A673 (cell line): ENCODE results near the gene TRIM61.
"Not testable (repeated sequence)": the region's sequence is repeated elsewhere in the genome, so short reads cannot be mapped to it uniquely, and the experiment has no call there.

Experiments used
- EZH2 ChIP-seq: fragments of 200-600 bp; sonication (generic); IDR thresholded peaks from 2 replicates; pipeline ENCODE4 v1.6.1; 2017; ENCODE audit warnings: borderline replicate concordance, low read depth, mild to moderate bottlenecking, mixed read lengths, antibody characterized with exemption, low read length; ENCODE audit not compliant: poor library complexity, severe bottlenecking
- TF ChIP-seq, protein P1 (sequence below): fragments of 300-800, 200-600 bp; sonication (generic); conservative IDR thresholded peaks from 2 replicates; pipeline ENCODE4 v1.5.1; 2017; ENCODE audit warnings: low read depth, mild to moderate bottlenecking, antibody characterized with exemption, low read length, moderate library complexity, mixed read lengths

DNA sequence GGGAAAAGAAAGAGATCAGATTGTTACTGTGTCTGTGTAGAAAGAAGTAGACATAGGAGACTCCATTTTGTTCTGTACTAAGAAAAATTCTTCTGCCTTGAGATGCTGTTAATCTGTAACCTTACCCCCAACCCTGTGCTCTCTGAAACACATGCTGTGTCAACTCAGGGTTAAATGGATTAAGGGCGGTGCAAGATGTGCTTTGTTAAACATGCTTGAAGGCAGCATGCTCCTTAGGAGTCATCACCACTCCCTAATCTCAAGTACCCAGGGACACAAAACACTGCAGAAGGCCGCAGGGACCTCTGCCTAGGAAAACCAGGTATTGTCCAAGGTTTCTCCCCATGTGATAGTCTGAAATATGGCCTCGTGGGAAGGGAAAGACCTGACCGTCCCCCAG is 24.5 kb upstream of the TRIM61 start:
- TF ChIP-seq, protein P1, sequence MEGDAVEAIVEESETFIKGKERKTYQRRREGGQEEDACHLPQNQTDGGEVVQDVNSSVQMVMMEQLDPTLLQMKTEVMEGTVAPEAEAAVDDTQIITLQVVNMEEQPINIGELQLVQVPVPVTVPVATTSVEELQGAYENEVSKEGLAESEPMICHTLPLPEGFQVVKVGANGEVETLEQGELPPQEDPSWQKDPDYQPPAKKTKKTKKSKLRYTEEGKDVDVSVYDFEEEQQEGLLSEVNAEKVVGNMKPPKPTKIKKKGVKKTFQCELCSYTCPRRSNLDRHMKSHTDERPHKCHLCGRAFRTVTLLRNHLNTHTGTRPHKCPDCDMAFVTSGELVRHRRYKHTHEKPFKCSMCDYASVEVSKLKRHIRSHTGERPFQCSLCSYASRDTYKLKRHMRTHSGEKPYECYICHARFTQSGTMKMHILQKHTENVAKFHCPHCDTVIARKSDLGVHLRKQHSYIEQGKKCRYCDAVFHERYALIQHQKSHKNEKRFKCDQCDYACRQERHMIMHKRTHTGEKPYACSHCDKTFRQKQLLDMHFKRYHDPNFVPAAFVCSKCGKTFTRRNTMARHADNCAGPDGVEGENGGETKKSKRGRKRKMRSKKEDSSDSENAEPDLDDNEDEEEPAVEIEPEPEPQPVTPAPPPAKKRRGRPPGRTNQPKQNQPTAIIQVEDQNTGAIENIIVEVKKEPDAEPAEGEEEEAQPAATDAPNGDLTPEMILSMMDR = not testable (repeated sequence)
- not testable (repeated sequence) for TF ChIP-seq EZH2
